HEK293 (cell line): Measurements from ENCODE around the gene GTPBP10.
A peak's percentile ranks its signal among the peaks of the same experiment; 100 is the strongest.

Source experiments
- CTCF ChIA-PET: fragments of 350-600 bp; formaldehyde crosslinking; extraction: SDS; loops from one replicate; lab custom pipeline; 2021; ENCODE audit warnings: antibody characterized with exemption; lab: Yijun Ruan, JAX
- POLR2A ChIA-PET: fragments of 300-600 bp; formaldehyde crosslinking; extraction: SDS; loops from one replicate; lab custom pipeline; 2020; ENCODE audit warnings: antibody characterized with exemption, inconsistent platforms; lab: Yijun Ruan, JAX
- H3K27ac ChIP-seq: fragments of 200-500 bp; sonication (Bioruptor generic); 2 replicates; pipeline ENCODE4 v1.5.1; 2014; ENCODE audit warnings: low read depth, low read length, control low read depth, inconsistent platforms; ENCODE audit errors: extremely low read depth
- H3K36me3 ChIP-seq, 2 experiments: fragments of 200-500 bp in 1 of 2; sonication (Bioruptor generic) in 1 of 2; 1 replicate in 1 of 2; 2 replicates in 1 of 2; pipeline ENCODE4 v1.5.1; 2014 to 2017; ENCODE audit warnings: inconsistent platforms in 2 of 2, low read length in 2 of 2; ENCODE audit not compliant: control insufficient read depth in 2 of 2, insufficient read depth in 1 of 2
- H3K4me1 ChIP-seq: fragments of 200-500 bp; sonication (Bioruptor generic); 2 replicates; pipeline ENCODE4 v1.5.1; 2014; ENCODE audit warnings: mild to moderate bottlenecking, low read length, inconsistent platforms; ENCODE audit not compliant: control insufficient read depth, insufficient read depth
- H3K4me3 ChIP-seq: 2 replicates; pipeline ENCODE4 v1.5.1; 2011; ENCODE audit warnings: low read depth, mild to moderate bottlenecking, control low read depth, low read length, moderate library complexity
- H3K9me3 ChIP-seq: fragments of 200-500 bp; sonication (Bioruptor generic); 2 replicates; pipeline ENCODE4 v1.5.1; 2014; ENCODE audit warnings: low read depth, low read length, inconsistent platforms; ENCODE audit not compliant: control insufficient read depth, insufficient read depth
- EGR2 ChIP-seq: fragments of 450-650 bp; formaldehyde crosslinking; IDR thresholded peaks from 2 replicates; pipeline ENCODE4 v1.5.1; 2016; ENCODE audit warnings: low read depth, missing biosample characterization, missing genetic modification characterization
- HOXC10 ChIP-seq: sonication (generic); formaldehyde crosslinking; IDR thresholded peaks from 2 replicates; pipeline ENCODE4 v1.8.1; 2023; ENCODE audit warnings: mild to moderate bottlenecking, missing genetic modification reagents
- IKZF3 ChIP-seq: fragments of 450-650 bp; IDR thresholded peaks from 2 replicates; pipeline ENCODE4 v1.5.0; 2018; ENCODE audit warnings: missing biosample characterization, mild to moderate bottlenecking, missing genetic modification characterization, moderate library complexity
- KLF1 ChIP-seq: fragments of 450-650 bp; formaldehyde crosslinking; IDR thresholded peaks from 2 replicates; pipeline ENCODE4 v1.5.1; 2016; ENCODE audit warnings: missing biosample characterization, missing genetic modification characterization
- KLF7 ChIP-seq: fragments of 450-650 bp; formaldehyde crosslinking; IDR thresholded peaks from 2 replicates; pipeline ENCODE4 v1.5.1; 2016; ENCODE audit warnings: missing biosample characterization, missing genetic modification characterization, borderline replicate concordance
- OSR2 ChIP-seq: fragments of 450-650 bp; formaldehyde crosslinking; IDR thresholded peaks from 2 replicates; pipeline ENCODE4 v1.5.1; 2016; ENCODE audit warnings: missing biosample characterization, missing genetic modification characterization
- SP7 ChIP-seq: fragments of 450-650 bp; formaldehyde crosslinking; IDR thresholded peaks from 2 replicates; pipeline ENCODE4 v1.5.1; 2016; ENCODE audit warnings: missing biosample characterization, missing genetic modification characterization
- TRIM28 ChIP-seq: IDR thresholded peaks from 2 replicates; pipeline ENCODE4 v1.6.1; 2011; ENCODE audit warnings: low read length, control low read depth, borderline replicate concordance
- ZBTB21 ChIP-seq: fragments of 450-650 bp; formaldehyde crosslinking; IDR thresholded peaks from 2 replicates; pipeline ENCODE4 v1.5.1; 2017; ENCODE audit warnings: missing biosample characterization, missing genetic modification characterization
- ZFHX2 ChIP-seq: fragments of 450-650 bp; formaldehyde crosslinking; conservative IDR thresholded peaks from 2 replicates; pipeline ENCODE4 v1.5.1; 2016; ENCODE audit warnings: missing biosample characterization, missing genetic modification characterization
- ZFP41 ChIP-seq: fragments of 450-650 bp; formaldehyde crosslinking; IDR thresholded peaks from 2 replicates; pipeline ENCODE4 v1.5.1; 2016; ENCODE audit warnings: missing biosample characterization, missing genetic modification characterization, borderline replicate concordance
- ZIC2 ChIP-seq: fragments of 450-650 bp; formaldehyde crosslinking; IDR thresholded peaks from 2 replicates; pipeline ENCODE4 v1.5.1; 2016; ENCODE audit warnings: missing biosample characterization, missing genetic modification characterization
- ZNF133 ChIP-seq: fragments of 450-650 bp; formaldehyde crosslinking; IDR thresholded peaks from 2 replicates; pipeline ENCODE4 v1.5.1; 2016; ENCODE audit warnings: missing biosample characterization, missing genetic modification characterization
- ZNF146 ChIP-seq: fragments of 450-650 bp; formaldehyde crosslinking; IDR thresholded peaks from 2 replicates; pipeline ENCODE4 v1.5.1; 2016; ENCODE audit warnings: missing biosample characterization, missing genetic modification characterization
- ZNF174 ChIP-seq: fragments of 450-650 bp; formaldehyde crosslinking; IDR thresholded peaks from 2 replicates; pipeline ENCODE4 v1.5.0; 2017; ENCODE audit warnings: missing biosample characterization, mild to moderate bottlenecking, missing genetic modification characterization
- ZNF335 ChIP-seq: fragments of 450-650 bp; formaldehyde crosslinking; conservative IDR thresholded peaks from 2 replicates; pipeline ENCODE4 v1.5.1; 2016; ENCODE audit warnings: missing biosample characterization, missing genetic modification characterization
- ZNF391 ChIP-seq: fragments of 450-650 bp; formaldehyde crosslinking; IDR thresholded peaks from 2 replicates; pipeline ENCODE4 v1.5.1; 2016; ENCODE audit warnings: low read depth, missing biosample characterization, missing genetic modification characterization, borderline replicate concordance
- ZNF426 ChIP-seq: fragments of 450-650 bp; formaldehyde crosslinking; IDR thresholded peaks from 2 replicates; pipeline ENCODE4 v1.5.1; 2017; ENCODE audit warnings: missing biosample characterization, missing genetic modification characterization, mild to moderate bottlenecking, inconsistent platforms, moderate library complexity
- ZNF548 ChIP-seq: fragments of 450-650 bp; formaldehyde crosslinking; IDR thresholded peaks from 2 replicates; pipeline ENCODE4 v1.5.1; 2016; ENCODE audit warnings: missing biosample characterization, missing genetic modification characterization
- ZNF555 ChIP-seq: fragments of 450-650 bp; formaldehyde crosslinking; conservative IDR thresholded peaks from 2 replicates; pipeline ENCODE4 v1.5.1; 2017; ENCODE audit warnings: missing biosample characterization, mild to moderate bottlenecking, missing genetic modification characterization, inconsistent platforms
- ZNF623 ChIP-seq: fragments of 450-650 bp; formaldehyde crosslinking; IDR thresholded peaks from 2 replicates; pipeline ENCODE4 v1.5.1; 2016; ENCODE audit warnings: missing biosample characterization, missing genetic modification characterization
- ZNF785 ChIP-seq: fragments of 450-650 bp; formaldehyde crosslinking; IDR thresholded peaks from 2 replicates; pipeline ENCODE4 v1.5.1; 2016; ENCODE audit warnings: missing biosample characterization, missing genetic modification characterization
- ZSCAN23 ChIP-seq: fragments of 450-650 bp; formaldehyde crosslinking; IDR thresholded peaks from 2 replicates; pipeline ENCODE4 v1.5.1; 2016; ENCODE audit warnings: missing biosample characterization, missing genetic modification characterization
- TF ChIP-seq, protein P1 (sequence below): fragments of 450-650 bp; formaldehyde crosslinking; IDR thresholded peaks from 2 replicates; pipeline ENCODE4 v1.5.1; 2017; ENCODE audit warnings: missing biosample characterization, missing genetic modification characterization
- TF ChIP-seq, protein P2 (sequence below): fragments of 450-650 bp; formaldehyde crosslinking; IDR thresholded peaks from 2 replicates; pipeline ENCODE4 v1.5.1; 2016; ENCODE audit warnings: missing biosample characterization, missing genetic modification characterization
- TF ChIP-seq, protein P3 (sequence below): fragments of 450-650 bp; formaldehyde crosslinking; IDR thresholded peaks from 2 replicates; pipeline ENCODE4 v1.5.1; 2016; ENCODE audit warnings: missing biosample characterization, missing genetic modification characterization, low read depth
- TF ChIP-seq, protein P4 (sequence below): fragments of 450-650 bp; formaldehyde crosslinking; IDR thresholded peaks from 2 replicates; pipeline ENCODE4 v1.5.1; 2016; ENCODE audit warnings: missing biosample characterization, missing genetic modification characterization
- TF ChIP-seq, protein P5 (sequence below): fragments of 450-650 bp; formaldehyde crosslinking; IDR thresholded peaks from 2 replicates; pipeline ENCODE4 v1.5.1; 2016; ENCODE audit warnings: missing biosample characterization, missing genetic modification characterization

The GTPBP10 gene

DNA sequence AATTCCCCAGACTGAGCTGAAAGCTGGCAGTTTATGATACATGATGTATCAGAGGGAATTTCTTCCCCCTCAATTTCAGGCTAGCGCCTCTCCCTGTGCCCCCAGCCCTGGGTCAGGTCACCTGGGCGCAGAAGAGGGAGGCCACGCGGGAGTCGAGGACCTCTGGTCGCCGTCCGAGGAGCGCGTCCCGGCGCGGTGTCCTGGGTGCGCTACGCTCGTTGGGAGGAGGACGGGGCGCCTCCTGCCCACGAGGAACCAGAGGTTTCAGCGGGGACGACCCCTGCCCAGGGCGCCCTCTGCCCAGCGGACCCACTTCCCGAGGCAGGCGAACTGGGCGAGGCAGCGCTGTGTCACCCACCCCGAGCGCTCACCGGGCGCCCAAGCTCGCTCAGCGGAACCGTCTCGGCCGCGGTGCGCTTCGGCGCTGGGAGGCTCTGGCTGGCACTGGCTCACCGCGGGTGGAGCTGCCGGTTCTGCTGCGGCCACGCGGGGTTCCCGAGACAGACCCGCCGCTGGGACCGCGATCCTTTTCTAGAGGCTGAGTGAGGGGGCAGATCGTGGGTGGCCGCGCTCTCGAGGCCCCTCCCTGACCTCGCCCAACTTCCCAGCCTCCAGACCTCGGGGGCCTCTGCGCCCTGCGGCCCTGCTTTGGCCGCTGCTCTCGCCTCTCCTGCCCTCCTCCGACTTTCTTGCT, 25.6 kb upstream of the GTPBP10 start, which contains the start of gene FAM237B:
Gene FAM237B, minus strand, starts transcription at position 504 of the 694 bp plus-strand sequence. CDS start 1,556 bp downstream, outside the sequence.
- POLR2A ChIA-PET, result no interaction called here
- Histone ChIP-seq H3K27ac (no peak within 1 kb of the TSS), H3K36me3 (no peaks in the 10 kb centered on the region), H3K4me3 (peak within 1 kb of the TSS; percentile 35), H3K4me1 (no peaks in the 10 kb centered on the region), H3K9me3 (no peaks in the 10 kb centered on the region)
- CTCF ChIA-PET, result interaction anchor here (1.4 kb wide), 1 partner anchor 23 kb away, joined by 4 read pairs; no protein-coding TSS in a partner anchor
- TF ChIP-seq ZNF335 (tag by site-specific recombination), result peak; percentile 45
- TF ChIP-seq ZFHX2, result peak; percentile 70
- TF ChIP-seq ZBTB21, result no peak
- TF ChIP-seq EGR2 (tag by site-specific recombination), result peak; percentile 60; the same call in 1 of the 2 replicates
- TF ChIP-seq ZNF133 (tag by site-specific recombination), result no peak
- TF ChIP-seq ZFP41 (tag by site-specific recombination), result no peak
- TF ChIP-seq ZNF426 (tag by site-specific recombination), result no peak
- TF ChIP-seq, protein P1, sequence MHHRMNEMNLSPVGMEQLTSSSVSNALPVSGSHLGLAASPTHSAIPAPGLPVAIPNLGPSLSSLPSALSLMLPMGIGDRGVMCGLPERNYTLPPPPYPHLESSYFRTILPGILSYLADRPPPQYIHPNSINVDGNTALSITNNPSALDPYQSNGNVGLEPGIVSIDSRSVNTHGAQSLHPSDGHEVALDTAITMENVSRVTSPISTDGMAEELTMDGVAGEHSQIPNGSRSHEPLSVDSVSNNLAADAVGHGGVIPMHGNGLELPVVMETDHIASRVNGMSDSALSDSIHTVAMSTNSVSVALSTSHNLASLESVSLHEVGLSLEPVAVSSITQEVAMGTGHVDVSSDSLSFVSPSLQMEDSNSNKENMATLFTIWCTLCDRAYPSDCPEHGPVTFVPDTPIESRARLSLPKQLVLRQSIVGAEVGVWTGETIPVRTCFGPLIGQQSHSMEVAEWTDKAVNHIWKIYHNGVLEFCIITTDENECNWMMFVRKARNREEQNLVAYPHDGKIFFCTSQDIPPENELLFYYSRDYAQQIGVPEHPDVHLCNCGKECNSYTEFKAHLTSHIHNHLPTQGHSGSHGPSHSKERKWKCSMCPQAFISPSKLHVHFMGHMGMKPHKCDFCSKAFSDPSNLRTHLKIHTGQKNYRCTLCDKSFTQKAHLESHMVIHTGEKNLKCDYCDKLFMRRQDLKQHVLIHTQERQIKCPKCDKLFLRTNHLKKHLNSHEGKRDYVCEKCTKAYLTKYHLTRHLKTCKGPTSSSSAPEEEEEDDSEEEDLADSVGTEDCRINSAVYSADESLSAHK (tag by site-specific recombination), result no peak
- no peak for TF ChIP-seq ZSCAN23
- no peak for TF ChIP-seq IKZF3 (tag by site-specific recombination)
- no peak for TF ChIP-seq ZNF174 (tag by site-specific recombination)
- TF ChIP-seq ZNF146 (tag by site-specific recombination), result no peak
- TF ChIP-seq, protein P2, sequence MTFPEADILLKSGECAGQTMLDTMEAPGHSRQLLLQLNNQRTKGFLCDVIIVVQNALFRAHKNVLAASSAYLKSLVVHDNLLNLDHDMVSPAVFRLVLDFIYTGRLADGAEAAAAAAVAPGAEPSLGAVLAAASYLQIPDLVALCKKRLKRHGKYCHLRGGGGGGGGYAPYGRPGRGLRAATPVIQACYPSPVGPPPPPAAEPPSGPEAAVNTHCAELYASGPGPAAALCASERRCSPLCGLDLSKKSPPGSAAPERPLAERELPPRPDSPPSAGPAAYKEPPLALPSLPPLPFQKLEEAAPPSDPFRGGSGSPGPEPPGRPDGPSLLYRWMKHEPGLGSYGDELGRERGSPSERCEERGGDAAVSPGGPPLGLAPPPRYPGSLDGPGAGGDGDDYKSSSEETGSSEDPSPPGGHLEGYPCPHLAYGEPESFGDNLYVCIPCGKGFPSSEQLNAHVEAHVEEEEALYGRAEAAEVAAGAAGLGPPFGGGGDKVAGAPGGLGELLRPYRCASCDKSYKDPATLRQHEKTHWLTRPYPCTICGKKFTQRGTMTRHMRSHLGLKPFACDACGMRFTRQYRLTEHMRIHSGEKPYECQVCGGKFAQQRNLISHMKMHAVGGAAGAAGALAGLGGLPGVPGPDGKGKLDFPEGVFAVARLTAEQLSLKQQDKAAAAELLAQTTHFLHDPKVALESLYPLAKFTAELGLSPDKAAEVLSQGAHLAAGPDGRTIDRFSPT, result 0 out of 2 replicates have a peak, but pooled peaks have one; percentile 16
- no peak for TF ChIP-seq ZNF555 (tag by site-specific recombination)
- TF ChIP-seq TRIM28, result no peak
- TF ChIP-seq, protein P3, sequence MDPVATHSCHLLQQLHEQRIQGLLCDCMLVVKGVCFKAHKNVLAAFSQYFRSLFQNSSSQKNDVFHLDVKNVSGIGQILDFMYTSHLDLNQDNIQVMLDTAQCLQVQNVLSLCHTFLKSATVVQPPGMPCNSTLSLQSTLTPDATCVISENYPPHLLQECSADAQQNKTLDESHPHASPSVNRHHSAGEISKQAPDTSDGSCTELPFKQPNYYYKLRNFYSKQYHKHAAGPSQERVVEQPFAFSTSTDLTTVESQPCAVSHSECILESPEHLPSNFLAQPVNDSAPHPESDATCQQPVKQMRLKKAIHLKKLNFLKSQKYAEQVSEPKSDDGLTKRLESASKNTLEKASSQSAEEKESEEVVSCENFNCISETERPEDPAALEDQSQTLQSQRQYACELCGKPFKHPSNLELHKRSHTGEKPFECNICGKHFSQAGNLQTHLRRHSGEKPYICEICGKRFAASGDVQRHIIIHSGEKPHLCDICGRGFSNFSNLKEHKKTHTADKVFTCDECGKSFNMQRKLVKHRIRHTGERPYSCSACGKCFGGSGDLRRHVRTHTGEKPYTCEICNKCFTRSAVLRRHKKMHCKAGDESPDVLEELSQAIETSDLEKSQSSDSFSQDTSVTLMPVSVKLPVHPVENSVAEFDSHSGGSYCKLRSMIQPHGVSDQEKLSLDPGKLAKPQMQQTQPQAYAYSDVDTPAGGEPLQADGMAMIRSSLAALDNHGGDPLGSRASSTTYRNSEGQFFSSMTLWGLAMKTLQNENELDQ, result no peak
- TF ChIP-seq ZNF785 (tag by site-specific recombination), result no peak
- peak; percentile 76 for TF ChIP-seq ZIC2 (tag by site-specific recombination)
- no peak for TF ChIP-seq ZNF391 (tag by site-specific recombination)
- no peak for TF ChIP-seq SP7 (tag by site-specific recombination)
- TF ChIP-seq OSR2 (tag by site-specific recombination), result no peak
- TF ChIP-seq ZNF548 (tag by site-specific recombination), result no peak
- TF ChIP-seq, protein P4, sequence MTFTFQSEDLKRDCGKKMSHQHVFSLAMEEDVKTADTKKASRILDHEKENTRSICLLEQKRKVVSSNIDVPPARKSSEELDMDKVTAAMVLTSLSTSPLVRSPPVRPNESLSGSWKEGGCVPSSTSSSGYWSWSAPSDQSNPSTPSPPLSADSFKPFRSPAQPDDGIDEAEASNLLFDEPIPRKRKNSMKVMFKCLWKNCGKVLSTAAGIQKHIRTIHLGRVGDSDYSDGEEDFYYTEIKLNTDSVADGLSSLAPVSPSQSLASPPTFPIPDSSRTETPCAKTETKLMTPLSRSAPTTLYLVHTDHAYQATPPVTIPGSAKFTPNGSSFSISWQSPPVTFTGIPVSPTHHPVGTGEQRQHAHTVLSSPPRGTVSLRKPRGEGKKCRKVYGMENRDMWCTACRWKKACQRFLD, result no peak
- TF ChIP-seq KLF7 (tag by site-specific recombination), result no peak
- TF ChIP-seq, protein P5, sequence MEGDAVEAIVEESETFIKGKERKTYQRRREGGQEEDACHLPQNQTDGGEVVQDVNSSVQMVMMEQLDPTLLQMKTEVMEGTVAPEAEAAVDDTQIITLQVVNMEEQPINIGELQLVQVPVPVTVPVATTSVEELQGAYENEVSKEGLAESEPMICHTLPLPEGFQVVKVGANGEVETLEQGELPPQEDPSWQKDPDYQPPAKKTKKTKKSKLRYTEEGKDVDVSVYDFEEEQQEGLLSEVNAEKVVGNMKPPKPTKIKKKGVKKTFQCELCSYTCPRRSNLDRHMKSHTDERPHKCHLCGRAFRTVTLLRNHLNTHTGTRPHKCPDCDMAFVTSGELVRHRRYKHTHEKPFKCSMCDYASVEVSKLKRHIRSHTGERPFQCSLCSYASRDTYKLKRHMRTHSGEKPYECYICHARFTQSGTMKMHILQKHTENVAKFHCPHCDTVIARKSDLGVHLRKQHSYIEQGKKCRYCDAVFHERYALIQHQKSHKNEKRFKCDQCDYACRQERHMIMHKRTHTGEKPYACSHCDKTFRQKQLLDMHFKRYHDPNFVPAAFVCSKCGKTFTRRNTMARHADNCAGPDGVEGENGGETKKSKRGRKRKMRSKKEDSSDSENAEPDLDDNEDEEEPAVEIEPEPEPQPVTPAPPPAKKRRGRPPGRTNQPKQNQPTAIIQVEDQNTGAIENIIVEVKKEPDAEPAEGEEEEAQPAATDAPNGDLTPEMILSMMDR (tag by site-specific recombination), result peak; percentile 43; the same call in 1 of the 2 replicates
- no peak for TF ChIP-seq ZNF623 (tag by site-specific recombination)
- peak; percentile 34; the same call in 1 of the 2 replicates for TF ChIP-seq KLF1
- TF ChIP-seq HOXC10, result no peak
